ENCODE data around the gene RCAN1. TPM values are rescaled to one million over a fixed set of nuclear protein-coding genes. Genes with fewer than 3 reads are reported as not detected.
"Not testable (repeated sequence)": the region's sequence is repeated elsewhere in the genome, so short reads cannot be mapped to it uniquely, and the experiment has no call there.

The RCAN1 gene
- total RNA-seq, 1 donor from 2014 or later = 61.5 TPM

DNA sequence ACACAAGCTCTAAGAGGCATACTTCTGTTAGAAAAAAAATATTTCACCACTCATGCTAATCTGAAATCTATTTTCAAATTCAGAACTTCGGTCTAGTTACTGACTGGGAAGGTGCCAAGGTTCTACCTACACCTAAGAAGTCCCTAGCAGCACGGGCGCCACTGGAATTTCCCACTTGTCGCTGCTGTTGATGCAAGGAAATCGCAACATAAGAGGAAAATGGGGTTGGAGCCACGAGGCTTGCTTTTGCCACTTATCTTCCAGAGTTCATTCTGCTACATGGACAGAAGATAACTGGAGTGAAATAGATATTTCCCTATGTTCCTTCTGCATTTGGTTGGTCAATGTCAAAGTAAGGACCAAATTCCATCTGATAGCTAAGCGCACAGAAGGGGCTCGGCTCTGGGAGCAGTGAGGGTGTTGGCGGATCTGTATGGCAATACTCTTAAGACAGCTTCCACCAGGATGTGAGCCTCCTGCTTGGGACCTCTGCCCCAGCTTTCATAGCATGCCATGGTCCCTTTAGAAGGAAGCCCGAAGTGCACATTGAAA, 47.2 kb downstream of the RCAN1 start:
- Mint-ChIP-seq H3K4me1 (ENCODE audit: unreplicated experiment) (peaks cover 22% of the 10 kb centered on the region), H3K27ac (ENCODE audit: unreplicated experiment) (no peak overlapping the region), H3K9me3 (ENCODE audit: unreplicated experiment) (no peaks in the 10 kb centered on the region)

DNA sequence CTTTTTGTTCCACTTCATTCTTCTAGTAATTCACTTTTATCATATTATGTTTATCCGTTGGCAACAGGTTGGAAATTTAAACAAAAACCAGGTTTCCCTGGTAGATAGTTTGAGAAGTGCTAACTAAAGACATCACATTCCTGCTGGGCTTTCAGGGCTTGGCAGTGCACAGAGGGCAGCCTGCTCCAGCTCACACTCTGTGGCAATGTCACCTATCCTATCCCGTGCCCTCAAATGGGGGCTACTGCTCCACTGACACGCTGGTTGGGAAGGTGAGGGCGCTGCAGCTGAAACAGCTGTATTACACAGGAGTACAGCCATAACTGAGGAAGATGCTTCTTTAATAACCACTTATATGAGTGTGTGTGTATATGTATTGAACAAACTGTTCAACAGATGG, 49.7 kb downstream of the RCAN1 start:
- H3K27me3 Mint-ChIP-seq (ENCODE audit: unreplicated experiment) = no peaks in the 10 kb centered on the region
- peaks cover 30% of the 10 kb centered on the region for H3K4me1 Mint-ChIP-seq (ENCODE audit: unreplicated experiment)
- TF ChIP-seq, protein P1, sequence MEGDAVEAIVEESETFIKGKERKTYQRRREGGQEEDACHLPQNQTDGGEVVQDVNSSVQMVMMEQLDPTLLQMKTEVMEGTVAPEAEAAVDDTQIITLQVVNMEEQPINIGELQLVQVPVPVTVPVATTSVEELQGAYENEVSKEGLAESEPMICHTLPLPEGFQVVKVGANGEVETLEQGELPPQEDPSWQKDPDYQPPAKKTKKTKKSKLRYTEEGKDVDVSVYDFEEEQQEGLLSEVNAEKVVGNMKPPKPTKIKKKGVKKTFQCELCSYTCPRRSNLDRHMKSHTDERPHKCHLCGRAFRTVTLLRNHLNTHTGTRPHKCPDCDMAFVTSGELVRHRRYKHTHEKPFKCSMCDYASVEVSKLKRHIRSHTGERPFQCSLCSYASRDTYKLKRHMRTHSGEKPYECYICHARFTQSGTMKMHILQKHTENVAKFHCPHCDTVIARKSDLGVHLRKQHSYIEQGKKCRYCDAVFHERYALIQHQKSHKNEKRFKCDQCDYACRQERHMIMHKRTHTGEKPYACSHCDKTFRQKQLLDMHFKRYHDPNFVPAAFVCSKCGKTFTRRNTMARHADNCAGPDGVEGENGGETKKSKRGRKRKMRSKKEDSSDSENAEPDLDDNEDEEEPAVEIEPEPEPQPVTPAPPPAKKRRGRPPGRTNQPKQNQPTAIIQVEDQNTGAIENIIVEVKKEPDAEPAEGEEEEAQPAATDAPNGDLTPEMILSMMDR (IDR thresholded peaks at IDR 0.05) = no peak
- no peak overlapping the region for H3K4me3 Mint-ChIP-seq (ENCODE audit: unreplicated experiment)
- DNase-seq (ENCODE audit: extremely low spot score, unreplicated experiment) = no peak
- H3K27ac Mint-ChIP-seq (ENCODE audit: unreplicated experiment) = no peak overlapping the region
- no peaks in the 10 kb centered on the region for H3K36me3 Mint-ChIP-seq (ENCODE audit: unreplicated experiment)
- H3K9me3 Mint-ChIP-seq (ENCODE audit: unreplicated experiment) = no peaks in the 10 kb centered on the region

More for the DNA sequence above, 47.2 kb downstream of the RCAN1 start:
- H3K36me3 Mint-ChIP-seq (ENCODE audit: unreplicated experiment) = no peaks in the 10 kb centered on the region
- no peaks in the 10 kb centered on the region for H3K27me3 Mint-ChIP-seq (ENCODE audit: unreplicated experiment)
- TF ChIP-seq, protein P1 (IDR thresholded peaks at IDR 0.05) = no peak
- DNase-seq (ENCODE audit: extremely low spot score, unreplicated experiment) = no peak
- H3K4me3 Mint-ChIP-seq (ENCODE audit: unreplicated experiment) = no peak overlapping the region

DNA sequence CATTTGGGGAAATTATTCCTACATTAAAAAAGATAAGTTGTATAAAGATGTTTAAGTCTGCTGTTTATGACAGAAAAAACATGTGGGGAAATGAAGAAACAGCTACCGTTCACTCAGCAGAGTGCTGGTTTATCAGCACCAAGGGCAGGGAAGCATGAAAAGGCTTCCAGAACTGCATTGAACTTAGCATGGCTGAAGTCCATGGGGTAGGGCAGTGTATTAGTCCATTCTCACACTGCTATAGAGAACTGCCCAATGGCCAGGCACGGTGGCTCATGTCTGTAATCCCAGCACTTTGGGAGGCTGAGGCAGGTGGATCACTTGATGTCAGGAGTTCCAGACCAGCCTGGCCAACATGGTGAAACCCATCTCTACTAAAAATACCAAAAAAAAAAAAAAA, 51.5 kb downstream of the RCAN1 start:
- peaks cover 38% of the 10 kb centered on the region for H3K4me1 Mint-ChIP-seq (ENCODE audit: unreplicated experiment)
- not testable (repeated sequence) for H3K27me3 Mint-ChIP-seq (ENCODE audit: unreplicated experiment); H3K9me3 Mint-ChIP-seq (ENCODE audit: unreplicated experiment); H3K27ac Mint-ChIP-seq (ENCODE audit: unreplicated experiment); H3K36me3 Mint-ChIP-seq (ENCODE audit: unreplicated experiment); H3K4me3 Mint-ChIP-seq (ENCODE audit: unreplicated experiment)
- peak; percentile 30 for DNase-seq (ENCODE audit: extremely low spot score, unreplicated experiment)

DNA sequence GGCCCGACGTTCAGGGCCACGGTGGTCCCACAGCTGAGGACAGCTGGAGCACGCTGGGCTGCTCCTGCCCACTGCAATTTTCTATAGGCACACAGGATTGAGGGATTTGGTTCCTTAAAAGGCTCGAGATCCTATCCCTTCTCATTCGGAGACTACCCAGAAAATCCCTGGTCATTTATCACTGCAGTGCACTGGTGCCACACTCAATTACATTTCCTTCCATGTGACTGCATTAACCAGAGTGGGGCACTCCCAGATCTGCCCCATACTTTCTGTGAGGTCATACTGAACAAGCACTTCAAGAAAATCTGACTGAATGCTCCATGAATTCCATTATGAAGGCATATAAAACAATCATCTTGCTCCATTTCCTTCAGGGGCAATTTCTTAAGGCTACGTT, 53.1 kb downstream of the RCAN1 start:
- peaks cover 24% of the 10 kb centered on the region for H3K4me1 Mint-ChIP-seq (ENCODE audit: unreplicated experiment)
- H3K27ac Mint-ChIP-seq (ENCODE audit: unreplicated experiment) = no peak overlapping the region
- peaks cover 3% of the 10 kb centered on the region for H3K9me3 Mint-ChIP-seq (ENCODE audit: unreplicated experiment)
- TF ChIP-seq, protein P1 (IDR thresholded peaks at IDR 0.05) = no peak
- H3K27me3 Mint-ChIP-seq (ENCODE audit: unreplicated experiment) = no peaks in the 10 kb centered on the region
- peak; percentile 32 for DNase-seq (ENCODE audit: extremely low spot score, unreplicated experiment)
- no peaks in the 10 kb centered on the region for H3K36me3 Mint-ChIP-seq (ENCODE audit: unreplicated experiment)
- H3K4me3 Mint-ChIP-seq (ENCODE audit: unreplicated experiment) = no peak overlapping the region

DNA sequence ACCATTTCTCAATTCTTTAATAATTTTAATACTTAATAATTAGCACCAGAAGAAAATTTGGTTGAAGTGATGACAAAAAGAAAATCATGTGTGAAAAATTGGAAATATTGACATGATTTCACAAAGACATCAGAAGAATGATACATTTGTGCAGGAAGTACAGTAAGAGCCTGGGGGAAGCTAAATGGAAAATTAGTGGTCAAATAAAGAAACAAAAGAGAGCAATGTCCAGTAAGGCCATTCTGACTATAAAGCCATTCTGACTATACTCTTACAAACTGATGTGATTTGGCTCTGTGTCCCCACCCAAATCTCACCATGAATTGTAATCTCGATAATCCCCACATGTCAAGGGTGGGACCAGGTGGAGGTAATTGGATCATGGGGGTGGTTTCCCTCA, 54.3 kb downstream of the RCAN1 start:
- H3K27ac Mint-ChIP-seq (ENCODE audit: unreplicated experiment) = no peak overlapping the region
- DNase-seq (ENCODE audit: extremely low spot score, unreplicated experiment) = no peak
- no peak overlapping the region for H3K4me3 Mint-ChIP-seq (ENCODE audit: unreplicated experiment)
- H3K9me3 Mint-ChIP-seq (ENCODE audit: unreplicated experiment) = peaks cover 3% of the 10 kb centered on the region
- TF ChIP-seq, protein P1 (IDR thresholded peaks at IDR 0.05) = no peak
- H3K36me3 Mint-ChIP-seq (ENCODE audit: unreplicated experiment) = no peaks in the 10 kb centered on the region
- H3K27me3 Mint-ChIP-seq (ENCODE audit: unreplicated experiment) = no peaks in the 10 kb centered on the region
- peaks cover 19% of the 10 kb centered on the region for H3K4me1 Mint-ChIP-seq (ENCODE audit: unreplicated experiment)

DNA sequence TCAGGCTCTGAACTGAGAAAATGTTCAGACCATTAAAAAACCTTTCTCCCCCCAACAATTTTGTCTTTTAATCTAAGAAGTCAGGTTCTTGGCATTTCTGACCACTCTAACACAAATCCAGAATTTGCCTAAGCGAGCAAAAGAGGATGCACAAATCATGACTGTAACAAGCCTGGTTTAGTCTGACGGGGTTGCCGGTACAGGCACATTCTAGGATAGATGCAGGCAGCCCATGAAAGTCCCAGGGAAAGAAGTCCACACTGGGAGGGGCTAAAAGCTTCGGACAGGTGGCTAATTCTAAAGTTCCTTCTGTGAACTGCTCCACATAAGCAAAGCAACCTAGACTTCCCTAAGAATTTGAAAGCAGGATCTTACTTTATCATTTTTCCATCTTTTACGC, 54.9 kb downstream of the RCAN1 start:
- no peaks in the 10 kb centered on the region for H3K36me3 Mint-ChIP-seq (ENCODE audit: unreplicated experiment)
- peaks cover 4% of the 10 kb centered on the region for H3K9me3 Mint-ChIP-seq (ENCODE audit: unreplicated experiment)
- no peaks in the 10 kb centered on the region for H3K27me3 Mint-ChIP-seq (ENCODE audit: unreplicated experiment)
- TF ChIP-seq, protein P1 (IDR thresholded peaks at IDR 0.05) = no peak
- H3K4me1 Mint-ChIP-seq (ENCODE audit: unreplicated experiment) = peaks cover 19% of the 10 kb centered on the region
- no peak overlapping the region for H3K4me3 Mint-ChIP-seq (ENCODE audit: unreplicated experiment)
- DNase-seq (ENCODE audit: extremely low spot score, unreplicated experiment) = peak; percentile 11
- no peak overlapping the region for H3K27ac Mint-ChIP-seq (ENCODE audit: unreplicated experiment)

Measured in osteocyte (in vitro differentiated cells).